Central memory CD4-positive, alpha-beta T cell (primary cell): Measurements from ENCODE around the gene ELK3.
A peak's percentile ranks its signal among the peaks of the same experiment; 100 is the strongest.

ENCODE experiments used
- DNase-seq: peaks from one replicate; pipeline ENCODE4 v3.0.0; 2022

ELK3 gene

DNA sequence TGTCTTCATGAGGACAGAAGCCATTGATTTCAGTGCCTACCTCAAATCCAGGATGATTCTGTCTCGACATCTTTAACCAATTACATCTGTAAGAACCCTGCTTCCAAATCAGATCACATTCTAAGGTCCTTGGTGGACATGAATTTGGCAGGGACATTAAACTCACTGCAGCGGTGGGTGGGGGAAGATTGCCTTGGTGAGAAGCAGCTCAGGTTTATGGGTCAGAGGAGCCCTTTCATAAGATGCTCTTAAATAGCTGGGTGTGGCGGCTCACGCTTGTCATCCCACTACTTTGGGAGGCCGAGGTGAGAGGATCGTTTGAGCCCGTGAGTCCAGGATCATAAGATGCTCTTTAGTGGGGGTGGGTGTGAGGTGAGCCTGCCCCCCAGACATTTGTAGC lies 42.9 kb downstream of the ELK3 start:
- no peak for DNase-seq

DNA sequence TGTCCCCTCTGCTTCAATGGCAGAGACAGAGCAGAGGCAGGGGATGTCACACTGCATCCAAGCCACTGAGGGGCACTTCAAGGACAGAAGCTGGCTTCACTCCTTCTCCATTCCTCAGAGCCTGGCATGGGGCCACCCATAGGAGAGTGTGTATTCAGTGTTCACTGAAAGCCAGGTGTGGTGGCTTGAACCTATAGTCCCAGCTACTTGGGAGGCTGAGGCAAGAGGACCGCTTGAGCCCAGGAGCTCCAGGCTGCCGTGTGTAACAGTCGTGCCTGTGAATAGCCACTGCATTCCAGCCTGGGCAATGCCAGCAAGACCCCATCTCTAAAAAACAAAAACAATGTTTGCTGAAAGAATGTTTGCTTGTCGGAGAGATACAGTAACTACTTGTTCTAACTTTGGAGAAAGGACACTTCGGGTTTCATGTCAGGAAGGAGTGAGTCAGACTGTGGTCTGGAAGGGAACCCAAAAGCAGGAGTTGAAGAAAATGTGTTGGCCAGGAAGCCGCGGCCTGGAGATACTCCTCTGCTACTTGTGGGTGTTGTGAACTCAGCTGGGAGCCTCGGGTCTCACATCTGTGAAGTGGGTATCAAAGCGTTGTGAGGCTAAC lies 43.4 kb downstream of the ELK3 start:
- DNase-seq, result peak; percentile 65

- no peak for DNase-seq
These were observed 44.3 kb downstream of the ELK3 start for GRCh38 chr12:96238336-96239047.

GRCh38 chr12:96239711-96240635 lies 45.8 kb downstream of the ELK3 start:
- no peak for DNase-seq

DNA sequence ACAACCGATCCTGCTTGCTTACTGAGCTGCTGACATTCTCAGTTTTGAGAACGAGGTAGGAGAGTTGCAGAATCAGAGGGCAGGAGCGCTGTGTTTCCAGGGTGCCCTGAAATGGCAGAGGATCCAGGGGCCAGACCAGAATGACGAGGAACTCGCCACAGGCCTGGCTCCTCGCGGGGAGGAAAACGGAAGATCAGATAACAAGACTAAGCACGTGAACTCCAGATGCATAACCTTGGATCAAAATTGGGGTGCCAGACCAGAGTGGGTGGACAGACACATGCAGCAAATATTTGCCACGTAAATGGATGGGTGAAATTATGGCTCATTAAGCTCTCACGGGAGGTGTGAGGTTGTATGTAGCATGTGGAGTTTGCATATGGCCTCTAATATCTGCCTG lies 46.5 kb downstream of the ELK3 start:
- no peak for DNase-seq

GRCh38 chr12:96241431-96241830 lies 47.3 kb downstream of the ELK3 start:
- peak; percentile 19 for DNase-seq

DNA sequence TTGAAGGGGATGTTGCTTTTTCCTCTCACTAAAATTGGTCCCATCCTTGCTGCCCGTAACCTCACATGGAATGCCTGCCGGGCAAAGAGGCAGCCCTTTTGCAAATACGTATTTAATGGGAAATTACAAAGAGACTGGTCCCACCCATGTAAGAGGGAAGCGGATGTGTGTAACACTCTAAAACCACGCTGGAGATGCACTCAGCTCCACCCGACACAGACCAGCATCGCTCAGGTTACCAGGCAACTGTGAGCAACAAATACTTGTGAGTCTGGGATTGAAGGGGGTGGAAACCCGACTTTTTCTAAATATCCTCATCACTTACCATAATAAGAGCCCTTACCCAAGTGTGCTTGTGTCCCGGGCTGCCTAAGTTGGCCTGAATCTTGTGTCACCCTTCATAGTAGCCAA lies 47.7 kb downstream of the ELK3 start:
- DNase-seq, result peak; percentile 95

GRCh38 chr12:96242597-96242996 lies 48.4 kb downstream of the ELK3 start:
- no peak for DNase-seq

- DNase-seq, result no peak
These were observed 50.7 kb downstream of the ELK3 start for GRCh38 chr12:96244826-96245225.

- no peak for DNase-seq
These were observed 52.8 kb downstream of the ELK3 start for GRCh38 chr12:96246926-96247505.

- DNase-seq, result no peak
These were observed 53.4 kb downstream of the ELK3 start for GRCh38 chr12:96247563-96247962.

GRCh38 chr12:96248136-96248931 lies 54.2 kb downstream of the ELK3 start:
- no peak for DNase-seq

GRCh38 chr12:96249196-96250118 lies 55.3 kb downstream of the ELK3 start:
- DNase-seq, result no peak

DNA sequence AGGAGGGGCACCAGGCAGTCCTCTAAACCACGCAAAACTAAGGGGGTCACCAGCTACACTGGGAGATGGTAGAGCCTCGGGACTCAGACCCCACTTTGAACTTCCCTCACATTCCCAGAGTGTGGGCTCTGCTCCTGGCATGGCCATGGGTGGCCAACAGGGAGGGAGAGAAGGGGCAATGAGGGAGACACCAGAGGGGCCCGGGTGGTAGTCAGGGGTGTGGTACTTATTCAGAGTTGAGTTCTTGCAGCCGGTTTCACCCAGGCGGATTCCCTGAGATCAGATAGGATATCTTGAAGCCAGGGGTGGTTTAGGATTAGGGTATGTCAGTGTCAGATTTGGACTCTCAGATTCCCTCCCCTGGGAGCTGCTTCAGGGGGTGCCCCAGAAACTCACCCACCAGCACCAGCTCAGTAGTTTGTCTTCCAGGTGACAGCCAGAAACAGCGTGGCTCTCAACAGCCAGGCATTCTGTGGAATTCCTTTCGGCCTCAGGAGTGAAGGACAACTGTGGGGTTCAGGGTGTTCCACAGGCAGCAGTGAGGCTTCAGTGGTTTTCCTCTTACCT lies 56.0 kb downstream of the ELK3 start:
- no peak for DNase-seq

DNA sequence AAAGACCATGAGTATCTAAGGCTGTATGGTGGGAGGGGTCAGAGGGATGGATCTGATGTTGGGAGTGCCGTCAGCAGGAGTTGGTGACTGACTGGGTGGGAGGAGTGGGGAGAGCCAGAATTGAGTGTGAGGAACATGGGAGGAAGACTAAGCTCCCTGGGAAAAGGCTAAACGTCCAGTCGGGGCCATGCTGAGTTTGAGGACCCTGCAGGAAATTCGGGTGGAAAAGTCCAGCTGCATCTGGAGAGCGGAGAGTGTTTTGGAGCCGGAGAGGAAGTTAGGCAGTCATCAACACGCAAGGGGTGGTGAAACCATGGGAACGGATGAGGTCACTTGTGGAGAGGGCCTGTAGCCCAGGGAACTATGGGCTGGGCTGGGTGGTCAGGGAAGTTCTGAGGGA lies 60.9 kb downstream of the ELK3 start:
- no peak for DNase-seq

GRCh38 chr12:96256672-96257361 lies 62.6 kb downstream of the ELK3 start:
- DNase-seq, result no peak

DNA sequence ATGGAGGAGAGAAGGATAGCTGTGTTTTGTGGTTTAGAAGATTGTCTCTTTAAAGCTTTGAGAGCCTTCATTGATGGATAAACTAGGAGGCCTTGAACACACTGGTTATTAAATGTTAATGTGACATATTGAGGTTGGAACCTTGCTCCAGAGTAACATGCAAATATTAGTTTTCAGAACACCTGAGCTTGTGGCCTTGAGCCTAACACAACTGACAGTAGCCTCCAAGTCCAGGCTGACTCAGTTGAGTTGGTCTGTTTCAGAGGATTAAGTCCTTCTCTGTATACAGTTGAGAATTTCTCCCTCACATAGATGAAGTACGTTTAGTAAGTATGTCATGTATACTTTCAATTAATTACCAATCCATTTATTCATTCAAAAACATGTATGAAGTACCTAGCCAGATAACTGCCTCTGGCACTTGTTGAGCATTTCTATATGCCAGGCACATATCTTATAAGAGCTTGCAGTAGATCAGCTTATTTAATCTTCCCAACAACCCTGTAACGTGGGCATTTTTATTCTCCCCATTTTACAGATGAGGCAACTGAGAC lies 63.5 kb downstream of the ELK3 start:
- no peak for DNase-seq

DNA sequence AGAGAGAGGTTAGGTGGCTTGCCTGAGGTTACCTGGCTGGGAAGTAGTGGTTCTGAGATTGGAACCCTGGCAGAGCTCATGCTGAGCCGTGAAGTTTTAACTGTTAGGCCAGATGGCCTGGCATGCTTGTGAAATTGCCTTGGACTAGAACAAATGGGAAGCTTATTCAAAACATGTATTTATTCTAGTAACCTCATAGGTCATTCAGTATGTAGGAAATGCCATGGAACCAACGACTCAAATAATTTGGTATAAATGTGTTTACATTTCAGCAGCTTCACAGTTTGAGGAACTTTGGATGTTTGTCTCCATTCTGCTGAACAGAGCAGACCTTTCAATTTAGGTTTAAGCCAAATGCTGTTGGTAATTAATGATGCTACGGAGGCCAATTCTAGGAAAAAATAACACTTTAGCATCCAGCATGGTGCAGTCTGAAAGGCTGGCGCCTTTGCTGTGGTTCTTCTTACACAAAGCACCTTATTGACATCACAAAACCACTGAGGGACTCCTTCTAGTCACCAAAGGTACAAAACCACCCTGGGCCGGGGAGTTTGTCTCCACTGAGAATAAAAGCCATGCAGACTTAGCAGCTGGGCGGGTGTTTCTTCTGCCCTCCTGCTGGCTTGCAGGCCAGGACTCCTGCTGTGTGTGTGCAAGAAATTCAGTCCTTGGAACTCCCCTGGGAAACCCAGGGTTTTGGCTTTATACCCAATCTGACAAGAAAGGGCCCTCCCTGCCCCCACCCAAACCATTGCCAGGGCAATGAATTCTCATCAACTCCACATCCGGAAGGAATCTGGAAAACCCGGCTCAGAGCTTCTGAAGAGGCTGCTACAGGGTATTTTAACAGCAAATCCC lies 64.2 kb downstream of the ELK3 start:
- peak; percentile 37 for DNase-seq

GRCh38 chr12:96260231-96260630 lies 66.1 kb downstream of the ELK3 start:
- DNase-seq, result no peak
